Upper lobe of right lung (tissue), 1 donor: ENCODE results near the gene TSPAN14. TPM values are rescaled to one million over a fixed set of nuclear protein-coding genes. Genes with fewer than 3 reads are reported as not detected.

Experiments used
- ATAC-seq: fragments of 200-7000 bp; cut with Tn5 transposase; one replicate; pipeline ENCODE4 v1.9.1; 2020; ENCODE audit warnings: mild to moderate bottlenecking, moderate library complexity
- DNase-seq: peaks from one replicate; pipeline ENCODE4 v3.0.0-alpha.2; 2020
- H3K27ac ChIP-seq: fragments of 200-600 bp; one replicate; pipeline ENCODE4 v1.8.0; 2022
- H3K27me3 ChIP-seq: fragments of 200-600 bp; one replicate; pipeline ENCODE4 v1.8.0; 2022; ENCODE audit warnings: mild to moderate bottlenecking
- H3K36me3 ChIP-seq: fragments of 200-600 bp; one replicate; pipeline ENCODE4 v1.8.0; 2022
- H3K4me1 ChIP-seq: fragments of 200-600 bp; one replicate; pipeline ENCODE4 v1.8.0; 2022
- H3K4me3 ChIP-seq: fragments of 200-600 bp; one replicate; pipeline ENCODE4 v1.8.0; 2022; ENCODE audit warnings: mild to moderate bottlenecking
- H3K9me3 ChIP-seq: fragments of 200-600 bp; one replicate; pipeline ENCODE4 v1.8.0; 2022
- intact Hi-C: fragments of 100-400 bp; cut with DNase I; formaldehyde crosslinking; loops from one replicate; pipeline ENCODE4 v1.11.0; 2022
- total RNA-seq: library from RNA; stranded (reverse); fragmentation: NEBNext Ultra II Directional; extraction: Animal tissue kit (Norgen Biotek cat#: 25700); gene quantifications from one replicate; pipeline ENCODE4 v1.2.1, GENCODE V29; 2021
- TF ChIP-seq, protein P1 (sequence below): fragments of 200-600 bp; IDR thresholded peaks from one replicate; pipeline ENCODE4 v1.8.0; 2022; ENCODE audit warnings: antibody characterized with exemption
- donor health status: DM: no; HTN: yes; CAD: no; lungs with severe emphysema.

Gene TSPAN14
- total RNA-seq, 1 donor from 2014 or later, result 157 TPM

DNA sequence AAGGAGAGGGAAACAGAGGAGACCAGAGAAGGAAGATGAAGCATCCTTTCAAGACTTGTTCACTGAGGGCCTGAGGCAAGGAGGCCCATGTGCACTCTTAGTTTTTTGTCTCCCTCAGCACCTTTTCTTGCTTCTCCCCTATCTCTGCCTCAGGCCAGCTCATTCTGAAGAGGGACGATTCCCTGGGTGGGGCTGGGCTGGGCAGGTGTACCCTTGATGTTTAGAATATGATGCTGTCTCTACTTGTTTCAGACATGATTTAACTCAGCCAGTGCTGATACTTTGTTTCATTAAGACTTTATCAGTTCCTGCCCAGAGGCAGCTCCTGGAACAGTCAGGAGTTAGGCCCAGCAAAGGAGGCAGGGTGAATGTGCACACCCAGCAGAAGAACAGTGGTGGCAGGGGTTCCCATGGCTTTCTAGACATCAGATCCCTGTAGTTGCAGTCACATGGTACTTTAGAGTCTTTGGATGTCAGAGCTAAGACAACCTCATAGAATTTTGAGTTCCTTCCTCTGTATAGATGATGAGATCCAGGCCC, 42.4 kb upstream of the TSPAN14 start:
- Histone ChIP-seq H3K4me3 (no peak overlapping the region), H3K36me3 (no peaks in the 10 kb centered on the region), H3K27ac (no peak overlapping the region), H3K9me3 (no peaks in the 10 kb centered on the region), H3K27me3 (no peaks in the 10 kb centered on the region), H3K4me1 (peaks cover 47% of the 10 kb centered on the region)
- no peak for ATAC-seq
- TF ChIP-seq, protein P1, sequence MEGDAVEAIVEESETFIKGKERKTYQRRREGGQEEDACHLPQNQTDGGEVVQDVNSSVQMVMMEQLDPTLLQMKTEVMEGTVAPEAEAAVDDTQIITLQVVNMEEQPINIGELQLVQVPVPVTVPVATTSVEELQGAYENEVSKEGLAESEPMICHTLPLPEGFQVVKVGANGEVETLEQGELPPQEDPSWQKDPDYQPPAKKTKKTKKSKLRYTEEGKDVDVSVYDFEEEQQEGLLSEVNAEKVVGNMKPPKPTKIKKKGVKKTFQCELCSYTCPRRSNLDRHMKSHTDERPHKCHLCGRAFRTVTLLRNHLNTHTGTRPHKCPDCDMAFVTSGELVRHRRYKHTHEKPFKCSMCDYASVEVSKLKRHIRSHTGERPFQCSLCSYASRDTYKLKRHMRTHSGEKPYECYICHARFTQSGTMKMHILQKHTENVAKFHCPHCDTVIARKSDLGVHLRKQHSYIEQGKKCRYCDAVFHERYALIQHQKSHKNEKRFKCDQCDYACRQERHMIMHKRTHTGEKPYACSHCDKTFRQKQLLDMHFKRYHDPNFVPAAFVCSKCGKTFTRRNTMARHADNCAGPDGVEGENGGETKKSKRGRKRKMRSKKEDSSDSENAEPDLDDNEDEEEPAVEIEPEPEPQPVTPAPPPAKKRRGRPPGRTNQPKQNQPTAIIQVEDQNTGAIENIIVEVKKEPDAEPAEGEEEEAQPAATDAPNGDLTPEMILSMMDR, result no peak
- no peak for DNase-seq
- intact Hi-C loops, result no loop called here

GRCh38 chr10:80412486-80412885, 41.6 kb upstream of the TSPAN14 start:
- Histone ChIP-seq H3K27me3 (no peaks in the 10 kb centered on the region), H3K27ac (peak overlapping the region; percentile 51), H3K4me3 (no peak overlapping the region), H3K9me3 (no peaks in the 10 kb centered on the region), H3K36me3 (no peaks in the 10 kb centered on the region), H3K4me1 (peaks cover 45% of the 10 kb centered on the region)
- intact Hi-C loops, result no loop called here
- DNase-seq, result no peak
- TF ChIP-seq, protein P1, result no peak
- no peak for ATAC-seq

DNA sequence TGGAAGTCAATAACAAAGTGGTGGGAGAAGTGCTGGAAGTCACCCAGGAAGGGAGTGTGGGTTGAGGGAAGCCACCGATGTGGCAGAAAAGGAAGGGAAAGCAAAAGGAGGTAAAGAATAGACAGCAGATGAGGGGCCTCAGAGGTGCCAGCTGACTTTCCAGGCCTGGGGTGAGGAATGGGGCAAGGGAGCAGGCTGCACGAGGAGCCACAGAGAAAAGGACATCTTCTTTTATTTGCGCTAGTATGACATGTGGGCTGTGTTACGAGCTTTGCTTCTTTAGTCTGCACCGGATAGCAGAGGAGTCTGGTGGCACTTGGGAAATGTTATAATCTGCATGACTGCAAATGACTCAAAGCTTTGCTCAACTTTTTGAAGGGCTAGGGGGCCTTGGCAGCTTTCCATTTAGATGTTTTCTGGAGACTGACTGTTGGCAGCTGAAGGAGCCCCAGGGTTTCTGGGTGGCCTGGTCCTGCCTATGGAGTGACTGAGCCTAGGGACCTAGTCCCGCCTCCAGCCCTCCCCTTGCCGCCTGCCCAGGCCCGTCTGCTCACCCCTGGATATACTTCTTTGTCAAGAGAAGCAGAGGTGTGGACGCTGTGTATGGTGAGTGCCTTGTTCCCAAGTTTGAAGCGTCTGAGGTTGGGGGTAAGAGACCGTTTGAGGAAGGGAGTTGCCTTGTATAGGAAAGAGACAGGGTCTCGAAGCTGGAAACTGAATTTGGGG, 40.7 kb upstream of the TSPAN14 start:
- intact Hi-C loops, result no loop called here
- TF ChIP-seq, protein P1, result no peak
- Histone ChIP-seq H3K4me3 (no peak overlapping the region), H3K27me3 (no peaks in the 10 kb centered on the region), H3K9me3 (no peaks in the 10 kb centered on the region), H3K4me1 (peaks cover 39% of the 10 kb centered on the region), H3K27ac (peak overlapping the region; percentile 51), H3K36me3 (no peaks in the 10 kb centered on the region)
- no peak for DNase-seq
- peak; percentile 56 for ATAC-seq

DNA sequence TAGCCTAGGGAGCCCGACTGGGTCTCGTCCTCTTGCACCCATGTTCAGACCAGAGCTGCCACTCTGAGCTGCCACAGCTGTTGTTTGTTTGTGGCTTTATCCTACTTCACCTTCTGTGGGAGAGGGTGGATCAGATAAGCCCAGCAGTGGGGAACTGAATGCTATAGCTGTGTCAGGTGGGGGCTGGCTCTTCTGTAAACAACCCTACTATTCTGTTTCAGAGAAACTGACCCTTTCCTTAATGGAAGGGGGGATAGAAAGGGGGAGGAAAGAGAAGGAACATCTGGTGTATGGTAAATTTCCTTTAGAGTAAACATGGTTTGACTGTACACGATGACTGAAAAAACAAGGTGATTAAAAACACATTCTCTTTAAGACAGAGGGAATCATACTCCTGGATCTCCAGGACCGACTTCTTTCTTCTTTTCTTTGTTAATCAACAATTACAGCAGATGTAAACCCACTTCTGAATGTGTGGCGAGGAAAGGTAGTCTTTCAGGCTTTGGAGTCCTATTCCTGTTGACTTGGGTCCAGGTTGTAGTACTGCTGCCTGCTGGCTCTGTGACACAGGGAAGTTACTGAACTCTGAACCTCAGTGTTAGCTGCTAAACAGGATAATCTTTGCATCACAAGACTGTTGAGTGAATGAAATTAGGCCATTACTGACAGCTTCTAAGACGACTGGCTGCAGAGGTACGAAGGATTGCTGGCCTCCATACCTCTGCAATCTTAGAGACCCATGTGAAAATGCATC, 39.8 kb upstream of the TSPAN14 start:
- no peak overlapping the region for H3K27ac ChIP-seq
- H3K4me3 ChIP-seq, result no peak overlapping the region
- intact Hi-C loops, result no loop called here
- H3K36me3 ChIP-seq, result no peaks in the 10 kb centered on the region
- H3K4me1 ChIP-seq, result peaks cover 37% of the 10 kb centered on the region
- DNase-seq (no peak), ATAC-seq (no peak)
- no peaks in the 10 kb centered on the region for H3K9me3 ChIP-seq
- TF ChIP-seq, protein P1, result no peak
- H3K27me3 ChIP-seq, result no peaks in the 10 kb centered on the region

DNA sequence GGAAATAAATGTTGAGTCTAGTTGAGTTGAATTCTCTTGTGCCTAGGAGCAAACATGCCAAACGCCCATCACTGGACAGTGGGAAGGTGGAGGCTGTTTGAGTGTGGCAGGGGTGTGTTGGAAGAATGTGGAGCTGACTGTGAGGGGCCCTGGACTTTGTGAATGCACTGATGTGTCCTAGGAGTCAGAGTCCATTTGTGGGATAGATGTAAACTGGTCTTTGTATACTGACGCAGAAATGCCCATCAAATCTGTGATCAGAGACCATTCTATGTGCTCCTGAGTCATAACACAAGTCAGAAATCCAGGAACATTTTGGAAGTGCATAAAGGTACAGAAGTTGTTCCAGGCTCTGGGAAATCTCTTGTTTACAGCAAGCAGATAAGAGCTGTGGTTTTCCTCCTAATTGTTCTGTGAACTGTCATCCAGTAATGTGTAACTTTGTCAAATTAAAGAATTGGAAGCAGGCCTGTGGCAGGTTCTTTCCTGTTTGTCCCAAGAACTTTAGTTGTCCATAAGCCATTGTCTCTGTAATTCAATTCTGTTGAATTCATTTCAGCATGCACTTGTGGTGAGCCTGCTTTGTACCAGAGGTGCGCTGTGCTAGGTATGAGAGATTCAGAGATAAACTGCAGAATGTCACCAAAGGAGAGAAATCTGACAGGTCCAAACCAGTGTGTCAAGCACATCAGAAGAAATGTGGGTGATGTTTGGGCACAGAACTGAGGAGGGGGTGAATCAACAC, 38.2 kb upstream of the TSPAN14 start:
- no peak overlapping the region for H3K4me3 ChIP-seq
- H3K27me3 ChIP-seq, result no peaks in the 10 kb centered on the region
- no peak for DNase-seq
- peaks cover 4% of the 10 kb centered on the region for H3K36me3 ChIP-seq
- H3K9me3 ChIP-seq, result no peaks in the 10 kb centered on the region
- H3K27ac ChIP-seq, result no peak overlapping the region
- TF ChIP-seq, protein P1, result no peak
- intact Hi-C loops, result no loop called here
- ATAC-seq, result no peak
- H3K4me1 ChIP-seq, result peaks cover 22% of the 10 kb centered on the region
